ENCODE data around the gene FAM216A.
"Not testable (repeated sequence)": the region's sequence is repeated elsewhere in the genome, so short reads cannot be mapped to it uniquely, and the experiment has no call there.

FAM216A gene

GRCh38 chr12:110501752-110502738 is 33.4 kb downstream of the FAM216A start, which contains the start of the genes RAD9B and VPS29:
TSS of gene RAD9B (plus strand) at chr12:110502331. CDS start at chr12:110502338, 7 bp downstream.
TSS of gene VPS29 (minus strand) at chr12:110502111. CDS start at chr12:110502051, 60 bp downstream.
- DNase-seq: peak; percentile 97

- DNase-seq: no peak
These were observed 34.8 kb downstream of the FAM216A start for GRCh38 chr12:110503432-110503831.

GRCh38 chr12:110505332-110505731 is 36.7 kb downstream of the FAM216A start:
- DNase-seq: no peak

- DNase-seq: no peak
These were observed 39.5 kb downstream of the FAM216A start for GRCh38 chr12:110508071-110508586.

- DNase-seq: no peak
These were observed 45.2 kb downstream of the FAM216A start for GRCh38 chr12:110513842-110514241.

GRCh38 chr12:110514363-110514762 is 45.7 kb downstream of the FAM216A start:
- DNase-seq: no peak

GRCh38 chr12:110516995-110517394 is 48.4 kb downstream of the FAM216A start:
- DNase-seq: no peak

- DNase-seq: not testable (repeated sequence)
These were observed 49.4 kb downstream of the FAM216A start for GRCh38 chr12:110518014-110518413.

GRCh38 chr12:110520876-110521712 is 52.4 kb downstream of the FAM216A start:
- DNase-seq: not testable (repeated sequence)

- DNase-seq: no peak
These were observed 59.7 kb downstream of the FAM216A start for GRCh38 chr12:110528277-110528839.

GRCh38 chr12:110530511-110530910 is 61.9 kb downstream of the FAM216A start:
- no peak for DNase-seq

GRCh38 chr12:110531741-110532333 is 63.2 kb downstream of the FAM216A start:
- no peak for DNase-seq

GRCh38 chr12:110532644-110533043 is 64.0 kb downstream of the FAM216A start:
- DNase-seq: no peak

- DNase-seq: no peak
These were observed 65.0 kb downstream of the FAM216A start for GRCh38 chr12:110533607-110534006.

- DNase-seq: no peak
These were observed 66.2 kb downstream of the FAM216A start for GRCh38 chr12:110534811-110535210.

GRCh38 chr12:110536834-110537604 is 68.4 kb downstream of the FAM216A start:
- DNase-seq: no peak

- no peak for DNase-seq
These were observed 69.2 kb downstream of the FAM216A start for GRCh38 chr12:110537605-110538409.

- no peak for DNase-seq
These were observed 70.4 kb downstream of the FAM216A start for GRCh38 chr12:110538869-110539622.
